ENCODE data around the gene IQGAP3. TPM values are rescaled to one million over a fixed set of nuclear protein-coding genes. Genes with fewer than 3 reads are reported as not detected.

IQGAP3 gene
- total and polyA plus RNA-seq, 2 donors (not counting 1 experiment from before 2014, with no cell fraction given), result 0.07 to 0.12 TPM

- Histone ChIP-seq H3K36me3 (replicated peaks in 1 of 2; ENCODE audit: control extremely low read depth in 1 of 2, control insufficient read depth in 1 of 2, extremely low read depth in 1 of 2, insufficient read depth in 2 of 2, low read length in 1 of 2) (peaks cover 0 to 9% of the 10 kb centered on the region in 2 experiments), H3K27ac (ENCODE audit: low read length in 2 of 2) (peak overlapping the region; percentile 16 to 94), H3K4me2 (replicated peaks; ENCODE audit: low read depth, low read length, poor library complexity, severe bottlenecking) (peak overlapping the region; percentile 94), H3K9ac (ENCODE audit: low read length) (peak overlapping the region; percentile 99), H3K4me1 (ENCODE audit: control insufficient read depth in 2 of 2, insufficient read depth in 2 of 2, low read length in 2 of 2) (peaks cover 78 to 83% of the 10 kb centered on the region in 2 donors), H3K9me3 (ENCODE audit: control extremely low read depth in 1 of 3, control insufficient read depth in 2 of 3, insufficient read depth in 1 of 3, low read length in 2 of 3) (peaks cover 0 to 5% (median 0%) of the 10 kb centered on the region in 3 donors), H3K4me3 (ENCODE audit: control extremely low read depth in 1 of 5, extremely low read depth in 1 of 5, insufficient read depth in 1 of 5, low read depth in 2 of 5, low read length in 4 of 5) (peak overlapping the region in 3 of 5 experiments; percentile 91 to 99 (median 98)), H2AFZ (ENCODE audit: insufficient read depth, low read depth, low read length, poor library complexity, severe bottlenecking) (no peak overlapping the region), H3K27me3 (replicated peaks in 1 of 4; ENCODE audit: control extremely low read depth in 1 of 4, control insufficient read depth in 3 of 4, insufficient read depth in 4 of 4, low read length in 3 of 4) (no peaks in the 10 kb centered on the region), H4K20me1 (ENCODE audit: control insufficient read depth, insufficient read depth, low read length, poor library complexity, severe bottlenecking) (peaks cover 73% of the 10 kb centered on the region), H3K79me2 (ENCODE audit: control insufficient read depth, insufficient read depth, low read length) (peaks cover 92% of the 10 kb centered on the region)
- ATAC-seq (ENCODE audit: low read depth) (no peak), DNase-seq (peak; percentile 10)
- no peak for TF ChIP-seq EZH2 (IDR thresholded peaks at IDR 0.05; ENCODE audit: borderline replicate concordance, insufficient read depth, low read depth, low read length, poor library complexity, severe bottlenecking)
- no peak for TF ChIP-seq CTCF (IDR thresholded peaks at IDR 0.05)
- H3K27me3 Mint-ChIP-seq, result no peaks in the 10 kb centered on the region
- ChIA-PET CTCF (interaction anchor here (0.6 to 11.7 kb wide), 6 partner anchors 11 to 1348 kb away, joined by 3 to 383 read pairs (median 4); partner anchors contain the start of gene IQGAP3), POLR2A (interaction anchor here (0.6 to 8.3 kb wide), 4 partner anchors 10 to 84 kb away, joined by 3 to 193 read pairs (median 26); no protein-coding TSS in a partner anchor)
- intact Hi-C loops (cut with micrococcal nuclease), result no loop called here
- H3K9me3 Mint-ChIP-seq (ENCODE audit: insufficient read depth), result no peaks in the 10 kb centered on the region
- H3K4me1 Mint-ChIP-seq, result peaks cover 77% of the 10 kb centered on the region
- 47% methylated on average over 3 of the region's 5 CpGs for WGBS (ENCODE audit: insufficient coverage)
- H3K4me3 Mint-ChIP-seq, result peak overlapping the region; percentile 93
- peak overlapping the region; percentile 78 for H3K27ac Mint-ChIP-seq
Measured at GRCh38 chr1:156497743-156498431, 74.5 kb downstream of the IQGAP3 start.
